GM12878 (cell line): ENCODE data around the gene CNNM4. TPM values are rescaled to one million over a fixed set of nuclear protein-coding genes. Genes with fewer than 3 reads are reported as not detected.

ENCODE experiments used
- ATAC-seq: fragments of 200-7000 bp; cut with Tn5 transposase; 3 replicates; pipeline ENCODE4 v1.9.1; 2020; ENCODE audit warnings: mild to moderate bottlenecking, moderate library complexity
- BruUV-seq: library from RNA; stranded (reverse); fragments of 400-500 nt; replicated peaks from 2 replicates; lab custom pipeline; 2021; lab: Mats Ljungman, UMichigan
- CTCF ChIA-PET: fragments of 300-600 bp; sonication (Branson Sonifier 250); formaldehyde crosslinking; extraction: SDS; loops from one replicate; lab custom pipeline; 2021; ENCODE audit warnings: inconsistent platforms; lab: Yijun Ruan, JAX
- POLR2A ChIA-PET: fragments of 350-600 bp; formaldehyde crosslinking; extraction: SDS; loops from one replicate; lab custom pipeline; 2021; ENCODE audit warnings: inconsistent platforms; lab: Charles Lee
- RAD21 ChIA-PET: fragments of 300-600 bp; sonication (Branson Sonifier 250); formaldehyde crosslinking; loops from one replicate; lab custom pipeline; 2023; ENCODE audit warnings: antibody characterized with exemption; ENCODE audit not compliant: unreplicated experiment; lab: Charles Lee
- SMC1A ChIA-PET: fragments of 300-600 bp; sonication (Branson Sonifier 250); formaldehyde crosslinking; loops from one replicate; lab custom pipeline; 2023; ENCODE audit not compliant: unreplicated experiment, uncharacterized antibody; lab: Charles Lee
- DNase-seq: peaks from one replicate; pipeline ENCODE4 v3.0.0-alpha.2; 2011; ENCODE audit warnings: low read depth, low spot score
- FAIRE-seq: peaks from 3 replicates; lab custom pipeline; 2011; peaks lifted over from hg19 to GRCh38; lab: Jason Lieb, UNC
- H2AFZ ChIP-seq: 2 replicates; pipeline ENCODE4 v1.6.0; 2011; ENCODE audit warnings: low read depth, low read length, control low read depth; ENCODE audit not compliant: control insufficient read depth
- H3K27ac ChIP-seq: 2 replicates; pipeline ENCODE4 v1.5.1; 2011; ENCODE audit warnings: control low read depth; ENCODE audit not compliant: control insufficient read depth, insufficient read depth
- H3K27me3 ChIP-seq, 2 experiments: replicated peaks in 1 of 2; 2 replicates each; pipeline versions ENCODE4 v1.6.0 to v1.6.1; 2011; ENCODE audit warnings: low read length in 1 of 2; ENCODE audit not compliant: control insufficient read depth in 2 of 2, insufficient read depth in 2 of 2
- H3K36me3 ChIP-seq, 2 experiments: 2 replicates each; pipeline ENCODE4 v1.5.1; 2011; ENCODE audit warnings: low read length in 1 of 2; ENCODE audit not compliant: control insufficient read depth in 2 of 2, insufficient read depth in 2 of 2
- H3K4me1 ChIP-seq: 2 replicates; pipeline ENCODE4 v1.6.1; 2011; ENCODE audit warnings: mild to moderate bottlenecking, low read length, moderate library complexity, mixed read lengths; ENCODE audit not compliant: control insufficient read depth, insufficient read depth
- H3K4me2 ChIP-seq: 2 replicates; pipeline ENCODE4 v1.6.0; 2011; ENCODE audit warnings: control low read depth; ENCODE audit not compliant: control insufficient read depth, insufficient read depth
- H3K4me3 ChIP-seq: fragments of 200-600 bp; sonication (generic); 2 replicates; pipeline ENCODE4 v1.5.1; 2016
- H3K79me2 ChIP-seq: 2 replicates; pipeline ENCODE4 v1.6.0; 2011; ENCODE audit warnings: low read length; ENCODE audit not compliant: control insufficient read depth, insufficient read depth
- H3K9ac ChIP-seq: 2 replicates; pipeline ENCODE4 v1.8.0; 2011; ENCODE audit warnings: low read length, control low read depth, mixed read lengths; ENCODE audit not compliant: control insufficient read depth, insufficient read depth
- H3K9me3 ChIP-seq: replicated peaks from 3 replicates; pipeline ENCODE4 v1.5.1; 2011; ENCODE audit warnings: mild to moderate bottlenecking, low read length; ENCODE audit not compliant: control insufficient read depth, insufficient read depth
- H4K20me1 ChIP-seq: 2 replicates; pipeline ENCODE4 v1.6.0; 2011; ENCODE audit not compliant: control insufficient read depth, insufficient read depth
- MTA2 ChIP-seq: fragments of 450-650 bp; IDR thresholded peaks from 2 replicates; pipeline ENCODE4 v1.6.1; 2016; ENCODE audit warnings: low read depth, mild to moderate bottlenecking, moderate library complexity
- MXI1 ChIP-seq: fragments of 150-350 bp; IDR thresholded peaks from 2 replicates; pipeline ENCODE4 v1.6.1; 2011; ENCODE audit warnings: low read depth, mild to moderate bottlenecking, inconsistent platforms, low read length, improper control_type of control experiment
- ZNF207 ChIP-seq: fragments of 450-650 bp; IDR thresholded peaks from 2 replicates; pipeline ENCODE4 v1.6.1; 2014; ENCODE audit warnings: antibody characterized with exemption, mild to moderate bottlenecking, borderline replicate concordance
- WGBS: methylation state at CpG from one replicate; pipeline ENCODE4 v1.1.6; 2016; ENCODE audit warnings: low lambda C conversion rate; ENCODE audit not compliant: insufficient replicate concordance, insufficient coverage; ENCODE audit errors: missing lambda C conversion rate; 5-methylcytosine and 5-hydroxymethylcytosine counted together
- in situ Hi-C: fragments of 300-500 bp; cut with MboI; formaldehyde crosslinking; loops from 9 replicates; pipeline ENCODE4 v1.14.3; 2018; ENCODE audit warnings: mixed read lengths
- intact Hi-C: fragments of 100-400 bp; cut with micrococcal nuclease; formaldehyde crosslinking; loops from one replicate; pipeline ENCODE4 v1.14.2; 2022; ENCODE audit not compliant: unreplicated experiment
- polyA plus RNA-seq, 11 experiments: library from polyadenylated mRNA; depleted of rRNA in 4 of 11; unstranded in 6 of 11; stranded (reverse) in 5 of 11; fragments of >200 nt; fragmentation: Nextera tagmentation in 4 of 11; fragmentation: Illumina TruSeq in 1 of 11; extraction: Ambion mirVana in 4 of 11; extraction: Trizol in 1 of 11; gene quantifications; 1 replicate in 1 of 11; 2 replicates in 10 of 11; pipeline versions ENCODE4 v1.2.1 to v1.2.3, GENCODE V29; 2011 to 2016; ENCODE audit warnings: inconsistent platforms in 2 of 11, missing spikeins in 2 of 11, low read depth in 1 of 11
- total RNA-seq, 4 experiments: library from RNA; depleted of rRNA in 3 of 4; stranded (reverse); fragments of >200 nt in 3 of 4; fragmentation: Illumina TruSeq in 1 of 4; extraction: Trizol in 1 of 4; gene quantifications; 2 replicates each; pipeline versions ENCODE4 v1.2.1 to v1.2.3, GENCODE V29; 2013 to 2021
- TF ChIP-seq, protein P1 (sequence below): fragments of 450-650 bp; IDR thresholded peaks from 2 replicates; pipeline ENCODE4 v1.6.1; 2017; ENCODE audit warnings: borderline replicate concordance
- TF ChIP-seq, protein P2 (sequence below): fragments of 450-650 bp; IDR thresholded peaks from 2 replicates; pipeline ENCODE4 v1.6.1; 2016; ENCODE audit warnings: mild to moderate bottlenecking
- TF ChIP-seq, protein P3 (sequence below): fragments of 450-650 bp; IDR thresholded peaks from 2 replicates; pipeline ENCODE4 v1.6.1; 2017; ENCODE audit warnings: mild to moderate bottlenecking

The CNNM4 gene
- total and polyA plus RNA-seq, 10 of the 15 experiments (the other 5 are each of a cell fraction or from before 2014, with no cell fraction given), result 2.4 to 13.8 (median 8.1) TPM

- POLR2A ChIA-PET, result interaction anchor here (0.6 to 0.7 kb wide), 2 partner anchors 33 to 47 kb away, joined by 3 to 4 read pairs; no protein-coding TSS in a partner anchor
- intact Hi-C loops, result no loop called here
- peak; percentile 38 for DNase-seq
- H3K27me3 ChIP-seq, result no peaks in the 10 kb centered on the region
- 38% methylated on average over 23 of the region's 23 CpGs for WGBS
- in situ Hi-C loops, result no loop called here
- H3K9me3 ChIP-seq, result no peaks in the 10 kb centered on the region
- BruUV-seq, result no TSS peak
- no peaks in the 10 kb centered on the region for H3K79me2 ChIP-seq
- peak overlapping the region; percentile 38 for H3K27ac ChIP-seq
- H3K9ac ChIP-seq, result peak overlapping the region; percentile 13; the same call in 1 of the 2 replicates
- peaks cover 13% of the 10 kb centered on the region for H3K4me1 ChIP-seq
- peak; percentile 24; the same call in 1 of the 2 replicates for TF ChIP-seq MTA2
- 0 out of 2 replicates have a peak, but pooled peaks have one; percentile 28 for TF ChIP-seq MXI1
- TF ChIP-seq, protein P1, sequence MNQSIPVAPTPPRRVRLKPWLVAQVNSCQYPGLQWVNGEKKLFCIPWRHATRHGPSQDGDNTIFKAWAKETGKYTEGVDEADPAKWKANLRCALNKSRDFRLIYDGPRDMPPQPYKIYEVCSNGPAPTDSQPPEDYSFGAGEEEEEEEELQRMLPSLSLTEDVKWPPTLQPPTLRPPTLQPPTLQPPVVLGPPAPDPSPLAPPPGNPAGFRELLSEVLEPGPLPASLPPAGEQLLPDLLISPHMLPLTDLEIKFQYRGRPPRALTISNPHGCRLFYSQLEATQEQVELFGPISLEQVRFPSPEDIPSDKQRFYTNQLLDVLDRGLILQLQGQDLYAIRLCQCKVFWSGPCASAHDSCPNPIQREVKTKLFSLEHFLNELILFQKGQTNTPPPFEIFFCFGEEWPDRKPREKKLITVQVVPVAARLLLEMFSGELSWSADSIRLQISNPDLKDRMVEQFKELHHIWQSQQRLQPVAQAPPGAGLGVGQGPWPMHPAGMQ, result no peak
- TF ChIP-seq, protein P2, sequence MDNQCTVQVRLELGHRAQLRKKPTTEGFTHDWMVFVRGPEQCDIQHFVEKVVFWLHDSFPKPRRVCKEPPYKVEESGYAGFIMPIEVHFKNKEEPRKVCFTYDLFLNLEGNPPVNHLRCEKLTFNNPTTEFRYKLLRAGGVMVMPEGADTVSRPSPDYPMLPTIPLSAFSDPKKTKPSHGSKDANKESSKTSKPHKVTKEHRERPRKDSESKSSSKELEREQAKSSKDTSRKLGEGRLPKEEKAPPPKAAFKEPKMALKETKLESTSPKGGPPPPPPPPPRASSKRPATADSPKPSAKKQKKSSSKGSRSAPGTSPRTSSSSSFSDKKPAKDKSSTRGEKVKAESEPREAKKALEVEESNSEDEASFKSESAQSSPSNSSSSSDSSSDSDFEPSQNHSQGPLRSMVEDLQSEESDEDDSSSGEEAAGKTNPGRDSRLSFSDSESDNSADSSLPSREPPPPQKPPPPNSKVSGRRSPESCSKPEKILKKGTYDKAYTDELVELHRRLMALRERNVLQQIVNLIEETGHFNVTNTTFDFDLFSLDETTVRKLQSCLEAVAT, result peak; percentile 75; the same call in 1 of the 2 replicates
- TF ChIP-seq, protein P3, sequence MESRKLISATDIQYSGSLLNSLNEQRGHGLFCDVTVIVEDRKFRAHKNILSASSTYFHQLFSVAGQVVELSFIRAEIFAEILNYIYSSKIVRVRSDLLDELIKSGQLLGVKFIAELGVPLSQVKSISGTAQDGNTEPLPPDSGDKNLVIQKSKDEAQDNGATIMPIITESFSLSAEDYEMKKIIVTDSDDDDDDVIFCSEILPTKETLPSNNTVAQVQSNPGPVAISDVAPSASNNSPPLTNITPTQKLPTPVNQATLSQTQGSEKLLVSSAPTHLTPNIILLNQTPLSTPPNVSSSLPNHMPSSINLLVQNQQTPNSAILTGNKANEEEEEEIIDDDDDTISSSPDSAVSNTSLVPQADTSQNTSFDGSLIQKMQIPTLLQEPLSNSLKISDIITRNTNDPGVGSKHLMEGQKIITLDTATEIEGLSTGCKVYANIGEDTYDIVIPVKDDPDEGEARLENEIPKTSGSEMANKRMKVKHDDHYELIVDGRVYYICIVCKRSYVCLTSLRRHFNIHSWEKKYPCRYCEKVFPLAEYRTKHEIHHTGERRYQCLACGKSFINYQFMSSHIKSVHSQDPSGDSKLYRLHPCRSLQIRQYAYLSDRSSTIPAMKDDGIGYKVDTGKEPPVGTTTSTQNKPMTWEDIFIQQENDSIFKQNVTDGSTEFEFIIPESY, result peak; percentile 93; the same call in 1 of the 2 replicates
- TF ChIP-seq ZNF207, result no peak
- TF ChIP-seq, all 136 proteins: peak for 4
- Histone ChIP-seq H3K36me3 (peaks cover 7 to 14% of the 10 kb centered on the region in 2 experiments; a peak in 3 of 4 replicates), H3K4me2 (peak overlapping the region; percentile 51), H4K20me1 (no peaks in the 10 kb centered on the region), H2AFZ (peak overlapping the region; percentile 35), H3K4me3 (0 out of 2 replicates have a peak overlapping the region, but pooled peaks have one; percentile 1)
- RAD21 ChIA-PET, result interaction anchor here (1.2 kb wide), 1 partner anchor 38 kb away, joined by 3 read pairs; no protein-coding TSS in a partner anchor
- ATAC-seq (peak; percentile 76), FAIRE-seq (no peak)
- SMC1A ChIA-PET, result interaction anchor here (0.8 kb wide), 1 partner anchor 399 kb away, joined by 3 read pairs; no protein-coding TSS in a partner anchor
- CTCF ChIA-PET, result interaction anchor here (0.8 to 1.4 kb wide), 2 partner anchors 9 to 43 kb away, joined by 3 to 4 read pairs; no protein-coding TSS in a partner anchor
These were observed 45.9 kb downstream of the CNNM4 start for GRCh38 chr2:96806468-96807126.
